Measurements from ENCODE around the gene TNNI3.

Gene TNNI3

DNA sequence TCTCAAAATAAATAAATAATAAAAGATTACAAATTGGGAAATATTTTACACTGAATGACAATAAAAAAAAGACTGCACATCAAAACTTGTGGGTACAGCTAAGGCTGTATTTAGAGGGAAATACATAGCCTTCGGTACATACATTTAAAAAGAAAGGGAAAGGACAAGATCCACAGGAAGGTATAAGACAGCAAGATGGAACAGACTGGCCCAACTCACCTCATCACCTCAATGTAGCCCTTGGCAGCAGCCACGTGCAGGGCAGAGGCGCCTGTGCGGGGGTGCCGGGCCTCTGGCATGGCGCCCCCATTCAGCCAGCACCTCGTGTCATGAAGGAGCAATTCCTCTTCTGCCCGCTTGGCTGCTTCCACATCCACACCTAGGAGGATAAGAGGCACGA lies 54.3 kb downstream of the TNNI3 start:
- H3K4me3 ChIP-seq (ENCODE audit: insufficient read depth, low read length, poor library complexity, severe bottlenecking) = no peak overlapping the region
- no peak overlapping the region for H2AFZ ChIP-seq (ENCODE audit: low read depth, low read length, severe bottlenecking)
- H3K79me2 ChIP-seq (ENCODE audit: insufficient read depth, low read length) = peaks cover 25% of the 10 kb centered on the region
- H3K36me3 ChIP-seq (ENCODE audit: low read length) = 0 out of 2 replicates have a peak, but pooled peaks cover 4% of the 10 kb centered on the region
- H3K27ac ChIP-seq (ENCODE audit: low read depth, low read length) = no peak overlapping the region
- no peak overlapping the region for H3K9ac ChIP-seq (ENCODE audit: low read length)
- H3K9me2 ChIP-seq (replicated peaks; ENCODE audit: insufficient read depth, low read length) = no peaks in the 10 kb centered on the region
- H3K27me3 ChIP-seq (ENCODE audit: low read length) = no peaks in the 10 kb centered on the region
- TF ChIP-seq EZH2phosphoT487 (conservative IDR thresholded peaks at IDR 0.05; ENCODE audit: low read length) = no peak
- TF ChIP-seq, protein P1, sequence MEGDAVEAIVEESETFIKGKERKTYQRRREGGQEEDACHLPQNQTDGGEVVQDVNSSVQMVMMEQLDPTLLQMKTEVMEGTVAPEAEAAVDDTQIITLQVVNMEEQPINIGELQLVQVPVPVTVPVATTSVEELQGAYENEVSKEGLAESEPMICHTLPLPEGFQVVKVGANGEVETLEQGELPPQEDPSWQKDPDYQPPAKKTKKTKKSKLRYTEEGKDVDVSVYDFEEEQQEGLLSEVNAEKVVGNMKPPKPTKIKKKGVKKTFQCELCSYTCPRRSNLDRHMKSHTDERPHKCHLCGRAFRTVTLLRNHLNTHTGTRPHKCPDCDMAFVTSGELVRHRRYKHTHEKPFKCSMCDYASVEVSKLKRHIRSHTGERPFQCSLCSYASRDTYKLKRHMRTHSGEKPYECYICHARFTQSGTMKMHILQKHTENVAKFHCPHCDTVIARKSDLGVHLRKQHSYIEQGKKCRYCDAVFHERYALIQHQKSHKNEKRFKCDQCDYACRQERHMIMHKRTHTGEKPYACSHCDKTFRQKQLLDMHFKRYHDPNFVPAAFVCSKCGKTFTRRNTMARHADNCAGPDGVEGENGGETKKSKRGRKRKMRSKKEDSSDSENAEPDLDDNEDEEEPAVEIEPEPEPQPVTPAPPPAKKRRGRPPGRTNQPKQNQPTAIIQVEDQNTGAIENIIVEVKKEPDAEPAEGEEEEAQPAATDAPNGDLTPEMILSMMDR (IDR thresholded peaks at IDR 0.05; ENCODE audit: insufficient read depth, low read length, poor library complexity, severe bottlenecking) = no peak
- no peaks in the 10 kb centered on the region for H3F3A ChIP-seq (ENCODE audit: insufficient read depth)
- H3K4me2 ChIP-seq (ENCODE audit: low read depth, low read length, poor library complexity, severe bottlenecking) = no peak overlapping the region
- 0 out of 2 replicates have a peak, but pooled peaks cover 4% of the 10 kb centered on the region for H4K20me1 ChIP-seq (ENCODE audit: low read depth, low read length)
- no peaks in the 10 kb centered on the region for H3K9me3 ChIP-seq (ENCODE audit: insufficient read depth, low read length)
